SW480 (cell line): ENCODE data around the gene SALL4.
"Not testable (repeated sequence)": the region's sequence is repeated elsewhere in the genome, so short reads cannot be mapped to it uniquely, and the experiment has no call there.

Experiments used
- DNase-seq: peaks from one replicate; pipeline ENCODE4 v3.0.0-alpha.2; 2016; ENCODE audit warnings: low spot score

The SALL4 gene

GRCh38 chr20:51763965-51764602 lies 38.2 kb downstream of the SALL4 start:
- peak; percentile 76 for DNase-seq

GRCh38 chr20:51760905-51761546 lies 41.3 kb downstream of the SALL4 start:
- peak; percentile 100 for DNase-seq

- peak; percentile 79 for DNase-seq
These were observed 42.4 kb downstream of the SALL4 start for GRCh38 chr20:51759769-51760510.

- DNase-seq, result peak; percentile 77
These were observed 43.3 kb downstream of the SALL4 start for GRCh38 chr20:51758978-51759544.

GRCh38 chr20:51757226-51757625 lies 45.1 kb downstream of the SALL4 start:
- no peak for DNase-seq

GRCh38 chr20:51756653-51757052 lies 45.7 kb downstream of the SALL4 start:
- DNase-seq, result no peak

GRCh38 chr20:51753220-51753619 lies 49.1 kb downstream of the SALL4 start:
- DNase-seq, result not testable (repeated sequence)

GRCh38 chr20:51752343-51752951 lies 49.9 kb downstream of the SALL4 start:
- DNase-seq, result peak; percentile 82

GRCh38 chr20:51750770-51751388 lies 51.4 kb downstream of the SALL4 start:
- DNase-seq, result no peak

GRCh38 chr20:51750037-51750769 lies 52.1 kb downstream of the SALL4 start:
- peak; percentile 100 for DNase-seq

- peak; percentile 69 for DNase-seq
These were observed 52.7 kb downstream of the SALL4 start for GRCh38 chr20:51749674-51750036.

- peak; percentile 47 for DNase-seq
These were observed 55.0 kb downstream of the SALL4 start for GRCh38 chr20:51747182-51747911.

- DNase-seq, result no peak
These were observed 56.5 kb downstream of the SALL4 start for GRCh38 chr20:51745804-51746203.

GRCh38 chr20:51740838-51741237 lies 61.5 kb downstream of the SALL4 start:
- no peak for DNase-seq

- DNase-seq, result not testable (repeated sequence)
These were observed 62.0 kb downstream of the SALL4 start for GRCh38 chr20:51740308-51740707.

- DNase-seq, result no peak
These were observed 62.5 kb downstream of the SALL4 start for GRCh38 chr20:51739722-51740249.

GRCh38 chr20:51738877-51739447 lies 63.4 kb downstream of the SALL4 start:
- peak; percentile 80 for DNase-seq

- not testable (repeated sequence) for DNase-seq
These were observed 64.1 kb downstream of the SALL4 start for GRCh38 chr20:51738261-51738660.

- no peak for DNase-seq
These were observed 65.4 kb downstream of the SALL4 start for GRCh38 chr20:51736947-51737346.
